ENCODE data around the gene CHRNB1.

The CHRNB1 gene

GRCh38 chr17:7484067-7484918 lies 39.4 kb downstream of the CHRNB1 start, which contains the start of gene POLR2A:
Gene POLR2A (plus strand): TSS chr17:7484366.
- DNase-seq (ENCODE audit: low spot score), result peak; percentile 97

GRCh38 chr17:7484919-7485377 lies 40.1 kb downstream of the CHRNB1 start:
- no peak for DNase-seq (ENCODE audit: low spot score)

DNA sequence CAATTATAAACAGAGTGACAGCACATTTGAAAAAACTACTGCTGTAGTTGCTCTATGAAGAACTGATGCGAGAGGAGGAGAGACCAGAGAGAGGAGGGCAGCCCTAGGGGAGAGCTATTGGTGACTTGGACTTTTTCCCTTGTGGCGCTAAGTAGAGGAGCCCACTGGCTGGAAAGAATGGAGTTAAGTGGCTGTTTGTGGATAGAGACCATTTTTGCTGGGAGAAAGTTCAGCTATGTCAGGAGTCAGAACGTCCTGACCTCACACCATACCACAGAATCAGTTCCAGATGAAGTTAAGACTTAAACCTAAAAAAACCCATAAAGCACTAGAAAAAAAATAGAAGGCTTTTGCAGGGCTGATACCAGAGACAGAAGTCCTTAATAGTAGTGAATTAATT lies 41.3 kb downstream of the CHRNB1 start:
- DNase-seq (ENCODE audit: low spot score), result no peak

DNA sequence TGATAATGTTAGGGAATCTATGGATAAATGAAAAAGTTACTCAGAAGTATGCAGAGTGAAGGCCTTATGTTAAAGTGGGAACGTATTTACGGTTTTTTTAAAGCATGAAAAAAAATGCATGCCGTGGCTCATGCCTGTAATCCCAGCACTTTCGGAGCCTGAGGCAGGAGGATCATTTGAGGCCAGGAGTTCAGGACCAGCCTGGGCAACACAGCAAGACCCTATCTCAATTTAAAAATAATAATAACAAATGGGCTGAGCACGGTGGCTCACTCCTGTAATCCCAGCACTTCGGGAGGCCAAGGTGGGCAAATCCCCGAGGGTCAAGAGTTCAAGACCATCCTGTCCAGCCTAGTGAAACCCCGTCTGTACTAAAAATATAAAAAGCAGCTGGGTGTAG lies 45.3 kb downstream of the CHRNB1 start:
- no peak for DNase-seq (ENCODE audit: low spot score)

DNA sequence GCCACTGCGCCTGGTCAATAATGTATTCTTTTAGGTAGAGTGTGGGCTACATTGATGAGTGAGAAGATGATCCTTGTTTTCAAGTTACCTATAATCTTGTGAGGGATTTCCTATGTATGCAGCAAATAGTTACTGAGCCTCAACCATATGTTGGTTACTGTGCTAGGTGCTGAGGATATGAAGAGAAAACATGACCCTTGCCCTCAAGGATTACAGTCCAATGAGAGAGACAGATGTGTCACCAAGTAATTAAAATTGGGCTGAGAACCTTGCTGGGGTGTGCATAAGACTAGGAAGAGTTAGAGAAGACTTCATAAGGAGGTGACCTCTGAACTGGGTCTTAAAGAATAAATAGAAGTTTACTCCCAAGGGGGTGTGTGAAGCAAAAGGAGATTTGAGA lies 46.7 kb downstream of the CHRNB1 start:
- no peak for DNase-seq (ENCODE audit: low spot score)

DNA sequence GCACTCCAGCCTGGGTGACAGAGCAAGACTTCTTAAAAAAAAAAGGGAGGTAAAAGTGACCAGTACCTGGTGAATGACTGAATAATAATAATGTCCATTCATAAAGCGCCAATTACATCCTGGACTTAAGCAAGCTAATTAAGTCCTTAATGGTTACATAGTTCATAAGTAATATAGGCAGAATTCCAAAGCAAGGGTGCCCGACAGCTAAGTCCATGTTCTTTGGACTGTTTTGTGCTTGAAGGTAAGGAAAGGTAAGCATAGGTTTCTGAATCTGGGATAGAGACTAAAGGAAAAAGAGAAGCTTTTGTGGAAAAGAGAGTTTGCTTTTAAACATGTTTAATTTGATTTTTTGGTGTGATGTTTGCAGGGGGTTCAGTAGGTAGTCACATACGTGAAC lies 49.1 kb downstream of the CHRNB1 start:
- no peak for DNase-seq (ENCODE audit: low spot score)

- DNase-seq (ENCODE audit: low spot score), result no peak
Observed at GRCh38 chr17:7495906-7496434, 51.1 kb downstream of the CHRNB1 start.

DNA sequence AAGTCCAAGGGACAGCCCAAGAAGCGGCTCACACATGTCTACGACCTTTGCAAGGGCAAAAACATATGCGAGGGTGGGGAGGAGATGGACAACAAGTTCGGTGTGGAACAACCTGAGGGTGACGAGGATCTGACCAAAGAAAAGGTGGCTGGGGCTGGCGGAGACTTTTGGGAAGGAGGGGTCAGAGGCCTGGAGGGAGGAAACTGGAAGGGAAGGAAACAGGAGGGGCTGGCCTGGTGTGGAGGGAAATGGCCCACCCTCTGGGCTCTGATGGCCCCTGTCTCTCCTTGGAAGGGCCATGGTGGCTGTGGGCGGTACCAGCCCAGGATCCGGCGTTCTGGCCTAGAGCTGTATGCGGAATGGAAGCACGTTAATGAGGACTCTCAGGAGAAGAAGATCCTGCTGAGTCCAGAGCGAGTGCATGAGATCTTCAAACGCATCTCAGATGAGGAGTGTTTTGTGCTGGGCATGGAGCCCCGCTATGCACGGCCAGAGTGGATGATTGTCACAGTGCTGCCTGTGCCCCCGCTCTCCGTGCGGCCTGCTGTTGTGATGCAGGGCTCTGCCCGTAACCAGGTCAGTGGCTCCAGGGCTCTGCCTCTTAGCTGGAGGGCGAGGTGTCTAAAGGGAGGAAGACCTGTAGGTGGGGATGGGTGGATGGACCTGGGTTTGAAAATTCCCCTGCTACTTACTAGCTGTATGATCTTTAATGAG lies 51.8 kb downstream of the CHRNB1 start:
- DNase-seq (ENCODE audit: low spot score), result no peak

DNA sequence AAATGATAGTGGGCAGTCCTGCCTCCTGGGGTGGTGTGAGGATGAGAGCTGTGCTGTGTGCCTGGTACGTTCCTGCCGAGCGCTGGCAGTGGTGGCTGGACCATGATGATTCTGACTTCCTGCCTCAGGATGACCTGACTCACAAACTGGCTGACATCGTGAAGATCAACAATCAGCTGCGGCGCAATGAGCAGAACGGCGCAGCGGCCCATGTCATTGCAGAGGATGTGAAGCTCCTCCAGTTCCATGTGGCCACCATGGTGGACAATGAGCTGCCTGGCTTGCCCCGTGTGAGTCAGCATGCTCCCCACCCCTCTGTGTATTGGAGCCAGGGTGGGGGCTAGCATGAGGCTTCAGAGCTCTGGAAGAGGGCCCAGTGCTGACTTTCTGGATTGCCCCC lies 52.4 kb downstream of the CHRNB1 start:
- no peak for DNase-seq (ENCODE audit: low spot score)

DNA sequence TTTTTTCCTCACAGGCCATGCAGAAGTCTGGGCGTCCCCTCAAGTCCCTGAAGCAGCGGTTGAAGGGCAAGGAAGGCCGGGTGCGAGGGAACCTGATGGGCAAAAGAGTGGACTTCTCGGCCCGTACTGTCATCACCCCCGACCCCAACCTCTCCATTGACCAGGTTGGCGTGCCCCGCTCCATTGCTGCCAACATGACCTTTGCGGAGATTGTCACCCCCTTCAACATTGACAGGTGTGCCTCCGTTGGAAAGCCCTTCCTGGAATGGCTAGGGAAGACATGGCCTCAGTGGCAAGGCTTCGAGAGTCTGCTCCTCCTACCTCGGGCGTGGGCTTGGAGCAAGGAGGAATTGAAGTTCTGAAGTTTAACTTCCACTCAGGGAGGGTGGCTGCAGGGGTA lies 52.8 kb downstream of the CHRNB1 start:
- DNase-seq (ENCODE audit: low spot score), result no peak

GRCh38 chr17:7499161-7499560 lies 54.3 kb downstream of the CHRNB1 start:
- DNase-seq (ENCODE audit: low spot score), result no peak

DNA sequence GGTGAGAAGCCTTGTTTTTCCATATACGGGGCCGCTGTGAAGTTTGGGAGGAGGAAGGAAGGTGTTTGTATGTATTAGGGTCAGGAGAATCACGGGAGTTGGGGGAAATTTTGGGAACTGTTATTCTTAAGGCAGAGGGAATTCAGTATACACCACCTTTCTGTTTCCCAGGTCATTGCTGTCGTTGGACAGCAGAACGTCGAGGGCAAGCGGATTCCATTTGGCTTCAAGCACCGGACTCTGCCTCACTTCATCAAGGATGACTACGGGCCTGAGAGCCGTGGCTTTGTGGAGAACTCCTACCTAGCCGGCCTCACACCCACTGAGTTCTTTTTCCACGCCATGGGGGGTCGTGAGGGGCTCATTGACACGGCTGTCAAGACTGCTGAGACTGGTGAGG lies 56.9 kb downstream of the CHRNB1 start:
- no peak for DNase-seq (ENCODE audit: low spot score)

DNA sequence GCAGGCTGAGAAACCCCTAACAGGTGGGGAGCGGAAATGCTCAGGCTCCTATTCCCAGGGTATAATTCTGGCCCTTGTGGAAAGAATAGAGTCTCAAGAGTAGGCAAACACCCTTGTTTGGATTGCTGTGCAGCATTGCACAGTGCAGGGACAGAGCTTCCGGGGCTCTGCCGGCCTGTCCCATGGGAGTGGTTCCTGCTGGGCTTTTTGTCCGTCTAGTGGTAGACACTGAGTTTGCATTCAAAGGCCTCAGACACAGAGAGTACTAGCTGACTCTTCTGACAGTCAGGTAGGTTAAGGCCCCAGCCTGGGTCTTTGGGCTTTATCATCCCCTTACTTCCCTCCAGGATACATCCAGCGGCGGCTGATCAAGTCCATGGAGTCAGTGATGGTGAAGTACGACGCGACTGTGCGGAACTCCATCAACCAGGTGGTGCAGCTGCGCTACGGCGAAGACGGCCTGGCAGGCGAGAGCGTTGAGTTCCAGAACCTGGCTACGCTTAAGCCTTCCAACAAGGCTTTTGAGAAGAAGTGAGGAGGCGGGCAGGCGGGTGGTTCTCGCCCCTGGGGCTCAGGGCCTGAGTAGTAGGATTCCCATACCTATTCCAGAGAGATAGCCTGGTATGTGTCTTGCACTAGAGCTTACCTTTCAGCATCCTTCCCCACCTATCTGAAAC lies 57.4 kb downstream of the CHRNB1 start:
- no peak for DNase-seq (ENCODE audit: low spot score)

DNA sequence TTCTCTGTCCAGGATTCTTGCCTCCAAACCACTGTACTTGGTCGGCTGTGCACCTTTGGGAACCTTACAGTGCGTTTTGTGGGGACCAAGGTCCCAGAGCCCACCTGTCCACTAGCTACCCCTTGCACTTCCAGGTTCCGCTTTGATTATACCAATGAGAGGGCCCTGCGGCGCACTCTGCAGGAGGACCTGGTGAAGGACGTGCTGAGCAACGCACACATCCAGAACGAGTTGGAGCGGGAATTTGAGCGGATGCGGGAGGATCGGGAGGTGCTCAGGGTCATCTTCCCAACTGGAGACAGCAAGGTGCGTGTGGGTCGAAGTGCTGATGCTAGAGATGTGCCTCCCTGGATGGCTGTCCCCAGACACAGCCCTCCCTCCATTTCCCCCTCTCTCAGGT lies 58.1 kb downstream of the CHRNB1 start:
- DNase-seq (ENCODE audit: low spot score), result peak; percentile 54

DNA sequence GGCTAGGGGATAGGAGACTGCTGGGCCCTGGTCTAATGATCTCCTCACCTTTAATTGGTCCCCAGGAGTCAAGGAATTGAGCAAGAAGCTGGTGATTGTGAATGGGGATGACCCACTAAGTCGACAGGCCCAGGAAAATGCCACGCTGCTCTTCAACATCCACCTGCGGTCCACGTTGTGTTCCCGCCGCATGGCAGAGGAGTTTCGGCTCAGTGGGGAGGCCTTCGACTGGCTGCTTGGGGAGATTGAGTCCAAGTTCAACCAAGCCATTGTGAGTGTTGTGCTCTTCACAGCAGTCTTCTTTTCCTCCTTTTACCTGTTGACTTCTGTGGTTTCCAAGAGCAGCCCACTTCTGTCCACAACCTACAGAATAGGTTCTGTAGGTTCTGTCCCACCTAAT lies 58.7 kb downstream of the CHRNB1 start:
- DNase-seq (ENCODE audit: low spot score), result no peak

Measured in iPS-NIHi11 (cell line).